B cell (primary cell): Measurements from ENCODE around the gene NMT1.

Source experiments
- EZH2 ChIP-seq: IDR thresholded peaks from 2 replicates; pipeline ENCODE4 v1.6.1; 2012; ENCODE audit warnings: borderline replicate concordance, low read depth, mild to moderate bottlenecking, moderate library complexity, low read length; ENCODE audit not compliant: insufficient read depth, poor library complexity, severe bottlenecking
- TF ChIP-seq, protein P1 (sequence below): fragments of 200-600 bp; IDR thresholded peaks from one replicate; pipeline ENCODE4 v1.8.0; 2022; ENCODE audit warnings: antibody characterized with exemption, mild to moderate bottlenecking

DNA sequence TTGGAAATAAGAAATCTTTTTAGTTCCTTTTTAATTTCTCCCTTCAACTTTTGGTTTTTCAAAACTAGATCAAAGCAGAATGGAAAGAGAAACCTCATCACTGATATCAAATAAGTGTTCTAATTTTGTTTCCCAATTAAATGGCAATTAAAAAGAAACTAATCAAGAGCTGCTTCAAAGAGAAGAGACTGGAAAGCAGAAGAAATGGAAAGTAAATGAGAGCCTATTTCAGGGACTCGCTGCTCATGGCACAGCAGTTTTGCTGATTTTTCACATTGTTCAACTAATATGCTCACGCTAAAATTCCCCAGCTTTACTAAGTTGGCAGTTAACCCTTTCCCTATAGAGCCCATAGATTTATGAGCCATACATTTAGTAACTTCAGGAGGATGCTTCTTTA, 6.5 kb downstream of the NMT1 start:
- TF ChIP-seq, protein P1, sequence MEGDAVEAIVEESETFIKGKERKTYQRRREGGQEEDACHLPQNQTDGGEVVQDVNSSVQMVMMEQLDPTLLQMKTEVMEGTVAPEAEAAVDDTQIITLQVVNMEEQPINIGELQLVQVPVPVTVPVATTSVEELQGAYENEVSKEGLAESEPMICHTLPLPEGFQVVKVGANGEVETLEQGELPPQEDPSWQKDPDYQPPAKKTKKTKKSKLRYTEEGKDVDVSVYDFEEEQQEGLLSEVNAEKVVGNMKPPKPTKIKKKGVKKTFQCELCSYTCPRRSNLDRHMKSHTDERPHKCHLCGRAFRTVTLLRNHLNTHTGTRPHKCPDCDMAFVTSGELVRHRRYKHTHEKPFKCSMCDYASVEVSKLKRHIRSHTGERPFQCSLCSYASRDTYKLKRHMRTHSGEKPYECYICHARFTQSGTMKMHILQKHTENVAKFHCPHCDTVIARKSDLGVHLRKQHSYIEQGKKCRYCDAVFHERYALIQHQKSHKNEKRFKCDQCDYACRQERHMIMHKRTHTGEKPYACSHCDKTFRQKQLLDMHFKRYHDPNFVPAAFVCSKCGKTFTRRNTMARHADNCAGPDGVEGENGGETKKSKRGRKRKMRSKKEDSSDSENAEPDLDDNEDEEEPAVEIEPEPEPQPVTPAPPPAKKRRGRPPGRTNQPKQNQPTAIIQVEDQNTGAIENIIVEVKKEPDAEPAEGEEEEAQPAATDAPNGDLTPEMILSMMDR, result no peak
- no peak for TF ChIP-seq EZH2
